GM21447 (cell line): ENCODE measurements around the gene SLC35E1.
"Not testable (repeated sequence)": the region's sequence is repeated elsewhere in the genome, so short reads cannot be mapped to it uniquely, and the experiment has no call there.

Experiments
- ATAC-seq: cut with Tn5 transposase; IDR thresholded peaks from one replicate; pipeline ENCODE4 v1.9.1; 2021; ENCODE audit not compliant: unreplicated experiment

SLC35E1 gene

GRCh38 chr19:16554776-16555175, 17.4 kb downstream of the SLC35E1 start:
- ATAC-seq = no peak

GRCh38 chr19:16551902-16552301, 20.3 kb downstream of the SLC35E1 start:
- not testable (repeated sequence) for ATAC-seq

GRCh38 chr19:16548956-16549355, 23.3 kb downstream of the SLC35E1 start:
- ATAC-seq = no peak

GRCh38 chr19:16544473-16545231, 27.6 kb downstream of the SLC35E1 start:
- no peak for ATAC-seq

GRCh38 chr19:16543734-16544133, 28.5 kb downstream of the SLC35E1 start:
- ATAC-seq = not testable (repeated sequence)

- ATAC-seq = no peak
Observed at GRCh38 chr19:16542910-16543472, 29.2 kb downstream of the SLC35E1 start.

GRCh38 chr19:16542045-16542909, 29.9 kb downstream of the SLC35E1 start, which contains the start of gene CHERP:
CHERP (minus strand) TSS chr19:16542437; CDS start chr19:16542378, 59 bp downstream.
- ATAC-seq = peak; percentile 67

- no peak for ATAC-seq
Observed at GRCh38 chr19:16541526-16542044, 30.6 kb downstream of the SLC35E1 start.

- no peak for ATAC-seq
Observed at GRCh38 chr19:16540948-16541347, 31.3 kb downstream of the SLC35E1 start.

GRCh38 chr19:16537111-16537510, 35.1 kb downstream of the SLC35E1 start:
- ATAC-seq = no peak

GRCh38 chr19:16536130-16536529, 36.1 kb downstream of the SLC35E1 start:
- ATAC-seq = no peak

- ATAC-seq = no peak
Observed at GRCh38 chr19:16535381-16535780, 36.8 kb downstream of the SLC35E1 start.

GRCh38 chr19:16532440-16533234, 39.6 kb downstream of the SLC35E1 start:
- no peak for ATAC-seq

GRCh38 chr19:16531380-16531669, 40.9 kb downstream of the SLC35E1 start:
- no peak for ATAC-seq

- no peak for ATAC-seq
Observed at GRCh38 chr19:16530540-16531379, 41.5 kb downstream of the SLC35E1 start.

- ATAC-seq = no peak
Observed at GRCh38 chr19:16529466-16530144, 42.6 kb downstream of the SLC35E1 start.

GRCh38 chr19:16527971-16528521, 44.2 kb downstream of the SLC35E1 start:
- ATAC-seq = no peak

- ATAC-seq = no peak
Observed at GRCh38 chr19:16527334-16527935, 44.8 kb downstream of the SLC35E1 start.
